NOMO-1 treated with dmso at 0.1 percent for 144 hours (cell line): Measurements from ENCODE around the gene PYDC1.
"Not testable (repeated sequence)": the region's sequence is repeated elsewhere in the genome, so short reads cannot be mapped to it uniquely, and the experiment has no call there.

Experiments
- DNase-seq: peaks from one replicate; lab custom pipeline; 2025; ENCODE audit not compliant: unreplicated experiment; lab: John Stamatoyannopoulos, UW

The PYDC1 gene

GRCh38 chr16:31179747-31180459 lies 37.0 kb downstream of the PYDC1 start, which contains the start of gene FUS:
Gene FUS, plus strand, starts transcription at chr16:31180139. Its CDS starts 76 bp downstream, at chr16:31180215.
- DNase-seq, result peak; percentile 75

DNA sequence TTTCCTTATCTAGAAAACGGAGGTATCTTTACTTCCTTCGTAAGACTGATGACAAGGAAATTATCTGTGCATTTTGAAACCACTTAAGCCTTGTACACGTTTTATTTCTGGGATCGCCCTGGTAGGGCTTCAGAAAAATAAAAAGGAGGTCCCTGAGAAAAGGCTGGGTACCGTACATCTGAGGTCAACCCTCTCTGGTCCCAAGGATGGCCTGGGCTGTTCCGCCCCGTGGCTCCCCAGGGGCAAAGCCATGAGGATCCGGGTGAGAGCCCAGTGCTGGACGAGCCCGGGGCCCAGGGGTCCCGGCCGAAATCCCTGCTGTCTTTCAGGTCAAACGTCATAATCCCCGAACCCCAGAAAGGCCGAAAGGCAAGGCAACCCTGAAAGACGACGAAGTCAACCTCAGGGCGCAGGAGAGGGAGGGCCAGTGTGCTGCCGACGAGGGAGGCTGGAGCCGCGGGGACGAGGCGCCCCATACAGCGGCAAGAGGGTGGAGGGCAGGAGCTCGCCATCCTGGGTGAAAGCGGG lies 37.7 kb downstream of the PYDC1 start:
- no peak for DNase-seq

DNA sequence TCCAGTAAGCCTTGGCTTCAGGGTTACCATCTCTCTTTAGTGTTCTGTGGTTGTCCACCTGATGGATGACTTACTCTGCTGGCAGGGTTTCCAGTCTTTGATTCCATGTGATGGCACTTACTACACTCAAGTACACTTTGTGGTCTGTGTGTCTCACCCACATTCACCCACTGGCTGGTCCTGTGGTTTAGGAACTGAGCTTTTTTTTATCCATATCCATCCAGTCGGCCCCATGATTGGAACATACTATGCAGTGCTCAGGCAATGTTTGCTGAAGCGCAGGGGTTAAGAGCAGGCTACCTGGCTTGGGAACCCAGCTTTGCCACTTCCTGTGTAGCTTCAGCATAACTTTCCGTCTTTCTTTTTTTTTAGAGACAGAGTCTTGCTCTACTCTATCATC lies 39.8 kb downstream of the PYDC1 start:
- no peak for DNase-seq

GRCh38 chr16:31170048-31170447 lies 46.9 kb downstream of the PYDC1 start:
- not testable (repeated sequence) for DNase-seq

DNA sequence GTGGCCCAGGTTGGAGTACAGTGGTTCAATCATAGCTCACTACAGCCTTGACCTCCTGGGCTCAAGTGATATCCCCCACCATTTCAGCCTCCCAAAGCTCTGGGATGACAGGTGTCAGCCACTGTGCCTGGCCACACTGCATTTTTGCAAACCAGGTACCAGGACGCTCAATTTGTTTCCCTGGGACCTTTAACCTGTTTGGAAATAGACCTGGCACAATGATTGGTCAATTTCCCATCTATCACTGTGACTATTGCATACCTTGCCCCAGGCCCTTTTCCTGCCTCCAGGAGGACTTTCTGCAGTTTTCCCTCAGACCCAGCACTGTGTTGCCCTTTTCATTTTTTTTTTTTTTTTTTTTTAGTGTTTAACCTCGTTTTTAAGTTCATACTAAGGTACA lies 48.1 kb downstream of the PYDC1 start:
- no peak for DNase-seq

DNA sequence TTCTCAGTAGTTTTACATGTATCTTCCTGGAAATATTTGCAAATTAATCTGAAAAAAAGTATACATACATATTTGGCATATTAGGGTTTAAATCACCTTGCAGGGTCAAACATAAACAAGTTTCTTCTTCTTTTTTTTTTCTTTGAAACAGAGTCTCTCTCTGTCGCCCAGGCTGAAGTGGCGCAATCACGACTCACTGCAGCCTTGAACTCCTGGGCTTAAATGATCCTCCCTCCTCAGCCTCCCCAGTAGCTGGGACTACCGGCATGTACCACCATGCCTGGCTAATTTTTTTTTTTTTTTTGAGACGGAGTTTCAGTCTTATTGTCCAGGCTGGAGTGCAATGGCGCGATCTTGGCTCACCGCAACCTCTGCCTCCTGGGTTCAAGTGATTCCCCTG lies 49.6 kb downstream of the PYDC1 start:
- no peak for DNase-seq
